GM23248 (cell line): ENCODE results near the gene STAC3.

Experiments used
- EZH2 ChIP-seq: fragments of 200-600 bp; sonication (generic); IDR thresholded peaks from 2 replicates; pipeline ENCODE4 v1.6.1; 2018; ENCODE audit warnings: antibody characterized with exemption, mild to moderate bottlenecking; ENCODE audit not compliant: insufficient read depth, poor library complexity, severe bottlenecking
- EZH2phosphoT487 ChIP-seq: fragments of 200-600 bp; sonication (generic); IDR thresholded peaks from 2 replicates; pipeline ENCODE4 v1.6.1; 2018; ENCODE audit warnings: antibody characterized with exemption, moderate library complexity, mild to moderate bottlenecking, low read depth; ENCODE audit not compliant: insufficient read depth

- no peak for TF ChIP-seq EZH2
- no peak for TF ChIP-seq EZH2phosphoT487
These were observed 45.3 kb upstream of the STAC3 start for GRCh38 chr12:57296291-57296690.
